Measurements from ENCODE around the gene DLGAP5.

DLGAP5 gene

DNA sequence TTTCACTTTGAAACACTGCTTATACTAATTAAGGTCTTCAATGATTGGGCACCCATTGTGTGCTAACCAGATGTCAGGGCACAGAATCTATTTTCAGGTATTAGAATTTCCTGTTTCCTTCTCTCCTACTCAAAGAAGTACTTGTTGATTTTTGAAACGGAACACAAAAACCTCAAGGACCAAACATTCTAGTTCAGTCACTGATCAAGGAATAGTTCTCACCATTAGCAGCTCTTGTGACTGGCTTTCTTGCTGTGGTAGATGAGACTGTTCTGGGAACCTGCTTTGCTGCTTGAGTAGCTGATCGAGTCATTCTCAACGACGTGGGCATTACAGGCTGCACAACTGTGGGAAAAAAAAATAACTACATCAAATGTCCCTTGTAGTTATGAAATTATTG, 11.0 kb downstream of the DLGAP5 start:
- no peak for DNase-seq

DNA sequence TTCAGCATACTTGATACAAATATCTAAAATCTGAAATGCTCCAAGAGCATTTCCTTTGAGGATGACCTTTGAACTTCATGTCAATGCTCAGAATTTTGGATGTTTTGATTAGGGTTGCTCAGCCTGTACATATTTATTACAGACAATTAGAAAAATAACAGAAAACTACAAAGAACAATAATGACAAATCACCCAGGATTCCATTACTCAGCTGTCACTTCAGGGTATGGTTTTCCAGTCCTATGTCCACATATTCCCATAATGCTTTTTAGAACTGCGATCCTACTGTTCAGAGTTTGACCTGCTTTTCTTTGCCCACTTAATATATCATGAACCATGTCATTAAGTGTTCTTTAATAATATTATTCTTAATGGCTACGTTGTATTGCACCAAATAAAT, 11.4 kb downstream of the DLGAP5 start:
- no peak for DNase-seq

DNA sequence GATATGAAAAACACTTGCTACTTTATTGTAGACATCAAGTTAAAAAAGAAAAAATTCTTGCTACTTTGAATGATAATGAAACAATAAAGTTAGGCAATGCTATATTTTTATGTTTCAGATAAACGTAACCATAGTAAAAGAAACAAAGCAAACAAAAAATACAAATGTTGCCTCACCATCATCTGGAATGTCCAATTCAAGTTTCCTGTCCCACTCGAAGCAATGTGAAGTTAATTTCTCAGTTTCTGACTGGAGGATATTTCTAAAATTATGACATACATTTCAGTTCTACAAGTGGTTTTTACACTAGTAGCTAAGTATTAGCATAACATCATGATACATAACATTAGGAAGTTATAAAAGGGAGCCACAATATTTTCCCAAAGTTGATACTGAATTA, 20.9 kb downstream of the DLGAP5 start:
- DNase-seq = no peak

DNA sequence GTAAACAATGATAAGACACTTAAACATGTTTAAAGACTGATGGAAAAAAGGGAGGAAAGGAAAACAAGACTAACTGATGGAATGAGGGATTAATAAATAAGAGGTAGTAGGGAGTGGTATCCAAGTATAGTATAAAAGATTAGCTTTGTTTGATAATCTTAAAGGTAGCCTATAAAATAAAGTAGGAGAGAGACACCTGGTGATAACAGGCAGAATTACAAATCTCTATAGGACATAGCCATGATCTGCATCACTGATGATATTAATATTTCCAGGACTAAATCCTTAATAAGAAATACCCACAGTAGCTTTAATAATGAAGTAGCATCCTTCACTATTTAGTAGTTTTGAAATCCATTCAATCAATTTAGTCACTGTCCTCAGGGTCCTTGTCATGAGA, 30.4 kb downstream of the DLGAP5 start:
- DNase-seq = no peak

DNA sequence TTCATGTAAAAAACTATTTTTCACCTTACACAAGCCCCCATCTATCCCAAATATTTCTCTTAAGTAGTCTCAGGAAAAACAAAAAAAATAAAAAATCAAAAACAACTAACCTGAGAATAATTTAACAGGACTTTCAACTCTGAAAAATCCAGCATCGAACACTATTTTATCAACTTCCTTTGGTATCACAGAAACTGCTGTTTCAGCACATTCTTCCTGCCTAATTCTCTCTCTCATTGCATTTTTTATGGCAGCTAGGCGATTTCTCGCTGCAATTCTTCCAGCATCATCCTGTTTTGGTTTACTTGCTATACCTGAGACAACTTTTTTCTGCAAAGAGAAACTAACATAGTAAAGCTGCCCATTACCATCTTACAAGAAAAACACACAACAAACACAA, 33.0 kb downstream of the DLGAP5 start:
- DNase-seq = no peak

DNA sequence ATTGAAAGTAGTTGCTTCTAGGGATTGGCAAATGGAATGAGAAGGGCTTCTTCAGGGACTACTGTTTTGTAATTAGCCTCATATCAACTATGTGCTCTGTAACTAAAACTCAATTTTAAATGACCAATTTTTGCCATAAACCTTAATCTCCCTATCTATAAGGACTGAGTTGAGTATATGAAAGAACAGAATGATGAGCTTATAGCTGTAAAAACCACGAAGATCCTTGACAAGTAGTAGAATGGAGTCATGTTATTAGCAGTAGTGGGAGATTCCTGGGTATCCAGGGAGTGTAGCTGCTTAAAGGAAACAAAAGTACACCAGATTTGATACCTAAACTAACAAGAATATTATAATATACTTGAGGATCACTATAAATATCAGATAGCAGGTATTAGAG, 34.3 kb downstream of the DLGAP5 start:
- no peak for DNase-seq

DNA sequence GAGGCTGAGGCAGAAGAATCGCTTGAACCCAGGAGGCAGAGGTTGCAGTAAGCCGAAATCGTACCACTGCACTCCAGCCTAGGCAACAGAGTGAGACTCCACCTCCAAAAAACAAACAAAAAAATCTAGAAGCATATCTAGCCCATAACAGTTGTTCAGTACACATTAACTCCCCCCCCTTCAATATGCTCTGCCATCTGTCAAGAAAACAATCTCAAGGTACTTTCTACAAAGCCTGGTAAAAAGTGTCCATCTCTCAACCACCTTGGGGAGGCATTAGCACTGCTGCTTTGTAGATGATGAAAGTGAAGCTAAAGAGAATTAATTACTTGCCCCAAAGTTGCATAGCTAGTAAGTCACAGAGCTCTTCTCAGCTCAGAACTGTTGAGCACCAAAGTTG, 37.4 kb downstream of the DLGAP5 start:
- DNase-seq = no peak

DNA sequence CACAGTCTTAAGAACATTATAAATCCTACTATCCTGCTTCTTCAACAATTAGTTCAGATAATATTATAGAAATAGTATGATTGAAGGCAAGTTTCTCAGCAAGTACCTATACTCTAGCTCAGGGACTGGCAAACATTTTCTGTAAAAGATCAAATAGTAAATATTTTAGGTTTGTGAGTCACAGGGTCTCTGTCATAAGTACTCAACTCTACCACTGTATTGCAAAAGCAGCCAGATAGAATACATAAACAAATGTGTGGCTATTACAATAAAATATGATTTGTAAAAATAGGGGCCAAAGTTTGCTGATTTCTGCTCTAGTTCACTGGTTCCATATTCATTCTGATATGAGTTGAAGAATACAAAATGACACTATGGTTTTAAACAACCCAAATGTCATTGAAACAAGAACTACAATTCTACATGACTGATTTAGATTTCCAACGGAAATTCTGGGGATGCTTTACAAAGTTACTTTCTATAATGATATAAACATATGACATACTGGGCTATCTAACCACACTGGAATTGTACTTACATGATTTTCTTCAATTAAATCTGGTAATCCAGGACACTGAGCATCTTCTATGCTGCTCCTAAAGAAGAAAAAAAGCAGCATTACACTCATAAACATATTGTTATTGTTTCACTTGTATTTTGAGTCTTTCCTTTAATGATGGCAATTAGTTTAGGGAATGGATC, 39.2 kb downstream of the DLGAP5 start:
- DNase-seq = no peak

DNA sequence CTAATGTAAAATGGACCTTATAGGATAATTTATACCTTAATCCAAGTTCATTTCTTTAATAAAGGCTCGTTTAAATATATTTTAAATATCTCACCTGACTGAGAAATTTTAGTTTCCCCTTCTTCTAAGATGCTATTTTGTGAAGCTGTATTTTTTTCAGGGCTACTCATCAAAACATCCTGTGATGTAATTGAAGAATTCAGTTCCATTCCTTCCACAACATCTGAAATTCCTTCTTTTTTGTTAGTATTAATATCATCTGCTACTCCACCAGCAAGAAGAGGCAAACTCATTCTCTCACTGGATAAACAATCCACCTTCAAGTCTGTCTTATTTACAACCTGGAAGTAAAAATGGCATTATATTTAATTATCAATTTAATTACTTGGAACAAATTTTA, 39.8 kb downstream of the DLGAP5 start:
- DNase-seq = no peak

DNA sequence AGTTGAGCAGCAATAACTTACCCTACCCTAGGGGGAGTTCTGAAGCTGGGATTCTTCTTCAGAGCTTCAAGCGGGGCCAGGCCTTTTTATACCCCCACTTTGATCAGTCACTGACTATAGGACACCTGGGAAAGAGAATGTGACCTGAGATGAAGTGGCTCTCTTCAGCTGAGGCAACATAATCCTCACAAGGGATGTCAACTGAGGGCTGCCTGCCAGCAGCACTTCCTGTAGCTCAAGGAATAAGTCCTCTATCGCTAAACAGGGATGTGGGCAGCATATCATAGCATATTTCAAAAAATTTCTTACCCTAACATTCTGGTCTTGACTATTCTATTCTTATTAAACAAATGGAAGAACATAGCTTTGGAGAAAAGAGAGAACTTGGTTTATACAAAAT, 45.0 kb downstream of the DLGAP5 start:
- DNase-seq = no peak

DNA sequence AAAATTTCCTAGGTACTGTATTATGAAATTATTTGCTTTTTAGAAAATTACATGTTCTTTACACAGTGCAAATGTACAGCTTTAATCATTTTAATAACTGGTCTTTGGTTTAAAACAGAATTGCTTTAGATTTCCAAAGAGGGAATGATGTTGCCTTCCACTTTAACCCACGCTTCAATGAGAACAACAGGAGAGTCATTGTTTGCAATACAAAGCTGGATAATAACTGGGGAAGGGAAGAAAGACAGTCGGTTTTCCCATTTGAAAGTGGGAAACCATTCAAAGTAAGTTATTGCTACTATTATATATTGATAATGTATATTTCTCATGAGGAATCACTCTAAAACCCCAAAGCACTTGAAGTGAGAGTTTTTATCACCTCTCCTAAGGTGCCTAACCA, 48.9 kb downstream of the DLGAP5 start:
- no peak for DNase-seq

DNA sequence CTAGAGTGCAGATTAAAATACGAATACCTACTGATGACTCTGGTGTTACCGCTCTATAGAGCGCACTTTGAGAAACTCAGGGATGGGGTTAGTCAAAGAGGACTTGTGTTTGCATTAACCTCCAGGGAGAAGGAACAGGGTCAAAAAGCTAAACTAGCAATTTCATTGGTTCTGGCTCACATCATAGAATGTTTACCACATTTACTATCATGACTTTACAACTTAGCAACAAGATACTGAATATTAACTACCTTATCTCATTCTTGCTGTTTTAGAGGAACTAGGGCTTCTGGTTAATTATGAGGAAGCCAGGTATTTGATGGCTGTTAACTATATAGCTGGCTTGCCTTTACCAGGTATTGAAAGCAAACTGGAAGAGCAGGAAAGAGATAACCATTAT, 49.6 kb downstream of the DLGAP5 start:
- DNase-seq = no peak

DNA sequence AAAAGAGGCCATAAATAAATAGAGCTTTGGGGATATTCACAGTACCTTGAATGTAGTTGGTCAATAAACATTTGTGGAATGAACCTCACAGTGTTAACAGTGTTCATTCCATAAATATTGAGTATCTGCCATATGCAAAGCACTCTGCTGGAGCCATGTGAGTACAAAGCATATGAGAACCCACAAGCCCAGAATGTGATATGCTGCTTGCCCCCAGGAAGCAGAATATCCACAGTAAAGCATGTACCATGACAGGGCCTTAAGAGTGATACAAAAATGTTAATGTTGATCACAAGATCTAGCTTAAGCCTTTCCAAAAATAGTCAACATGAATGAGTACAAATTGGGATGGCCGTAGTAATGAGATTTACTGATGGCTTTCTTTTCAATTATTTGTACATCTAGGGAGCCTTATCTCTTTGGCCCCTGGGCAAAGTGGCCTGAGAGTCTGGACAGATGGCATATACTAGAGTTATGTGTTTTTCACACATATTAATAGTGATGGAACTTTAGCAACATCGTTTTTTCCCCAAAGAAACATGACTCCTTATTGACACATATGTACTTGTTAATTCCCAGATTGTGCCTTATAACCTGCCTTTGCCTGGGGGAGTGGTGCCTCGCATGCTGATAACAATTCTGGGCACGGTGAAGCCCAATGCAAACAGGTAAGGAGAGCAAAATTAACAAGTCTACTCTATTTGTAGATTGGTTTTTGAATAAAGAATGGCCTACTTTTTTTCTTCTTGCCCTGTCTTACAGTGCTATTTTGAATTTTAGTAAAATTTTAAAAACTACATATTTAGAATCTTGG, 51.5 kb downstream of the DLGAP5 start:
- DNase-seq = no peak

DNA sequence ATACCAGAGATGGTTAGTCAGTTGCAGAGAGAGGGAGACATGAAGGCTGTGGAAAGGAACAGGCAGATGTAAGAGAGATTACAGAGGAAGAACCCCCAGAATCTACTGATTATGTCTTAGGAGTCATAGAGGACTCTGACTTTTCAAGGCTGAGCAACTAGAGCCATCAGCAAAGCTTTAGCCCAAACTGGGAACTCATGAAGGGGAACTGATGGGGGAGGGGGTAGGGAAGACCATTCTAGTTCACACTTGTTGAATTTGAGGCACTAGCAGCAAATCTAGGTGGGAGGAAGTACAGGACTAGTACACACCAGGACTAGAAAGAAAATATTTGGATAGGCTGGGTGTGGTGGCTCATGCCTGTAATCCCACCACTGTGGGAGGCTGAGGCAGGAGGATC, 52.2 kb downstream of the DLGAP5 start:
- no peak for DNase-seq

DNA sequence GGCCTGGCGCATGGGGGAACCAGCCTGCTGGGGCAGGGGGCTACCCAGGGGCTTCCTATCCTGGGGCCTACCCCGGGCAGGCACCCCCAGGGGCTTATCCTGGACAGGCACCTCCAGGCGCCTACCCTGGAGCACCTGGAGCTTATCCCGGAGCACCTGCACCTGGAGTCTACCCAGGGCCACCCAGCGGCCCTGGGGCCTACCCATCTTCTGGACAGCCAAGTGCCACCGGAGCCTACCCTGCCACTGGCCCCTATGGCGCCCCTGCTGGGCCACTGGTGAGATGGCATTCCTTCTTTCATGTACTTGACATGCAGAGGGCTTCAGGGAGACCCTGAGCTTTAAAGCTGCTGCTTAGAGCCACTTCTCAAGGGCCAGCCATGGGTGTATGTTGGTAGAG, 53.3 kb downstream of the DLGAP5 start:
- no peak for DNase-seq

DNA sequence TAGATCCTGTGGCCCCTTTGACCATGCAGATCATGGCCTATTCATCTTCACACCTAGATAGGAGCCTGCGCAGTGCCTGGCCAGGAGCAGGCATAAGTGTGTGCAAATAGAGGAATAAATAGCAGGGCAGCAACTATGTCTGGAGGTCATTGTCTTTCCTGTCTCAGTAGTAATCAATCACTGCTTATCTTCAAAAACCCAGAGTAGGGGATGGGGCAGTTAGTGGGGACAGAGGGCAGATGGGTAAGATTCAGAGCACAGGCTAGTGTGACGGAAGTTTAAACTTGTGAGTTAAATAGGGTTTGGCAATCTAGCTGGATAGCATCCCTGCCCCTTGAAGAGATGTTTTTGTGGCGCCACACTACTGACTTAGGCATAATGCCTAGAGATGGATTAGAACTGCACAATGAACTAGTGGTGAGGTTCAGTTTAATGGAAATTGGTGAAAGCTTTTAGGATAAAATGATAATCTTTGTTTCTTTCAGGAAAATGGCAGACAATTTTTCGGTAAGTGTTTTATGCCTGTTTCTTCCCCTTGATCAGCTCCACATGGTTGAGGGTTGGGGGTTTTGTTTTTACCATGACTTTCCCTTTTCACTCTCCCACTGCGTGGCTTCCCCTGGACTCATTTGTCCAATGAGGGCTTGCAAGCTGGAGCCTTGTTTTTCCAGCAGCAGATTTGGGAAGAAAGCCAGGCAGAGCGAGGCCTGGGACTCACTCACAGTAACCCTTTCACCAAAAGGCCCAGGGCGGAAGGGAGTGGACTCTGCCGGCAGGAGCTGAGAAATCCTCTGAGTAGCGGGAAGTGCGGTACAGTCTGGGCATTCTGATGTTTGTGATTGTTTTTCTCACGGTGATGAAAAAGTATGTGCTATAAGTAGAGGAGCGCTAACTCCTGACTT, 54.2 kb downstream of the DLGAP5 start:
- DNase-seq = no peak

DNA sequence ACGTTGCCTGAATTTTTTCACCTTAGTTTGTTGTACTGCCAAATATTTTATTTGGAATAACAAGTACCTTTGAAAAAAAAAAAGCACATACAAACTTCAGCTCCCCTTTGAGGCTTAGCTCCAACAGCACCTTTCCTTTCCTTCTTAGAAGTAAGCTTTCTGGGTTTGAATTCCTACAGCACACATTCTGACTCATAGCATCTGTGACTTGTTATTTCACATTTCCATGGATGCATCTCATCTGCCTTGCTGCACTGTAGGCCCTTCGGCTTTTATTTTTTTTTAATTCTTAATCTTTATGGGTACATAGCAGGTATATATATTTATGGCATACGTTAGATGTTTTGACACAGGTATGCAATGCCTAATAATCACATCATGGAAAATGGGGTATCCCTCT, 55.1 kb downstream of the DLGAP5 start:
- DNase-seq = no peak

DNA sequence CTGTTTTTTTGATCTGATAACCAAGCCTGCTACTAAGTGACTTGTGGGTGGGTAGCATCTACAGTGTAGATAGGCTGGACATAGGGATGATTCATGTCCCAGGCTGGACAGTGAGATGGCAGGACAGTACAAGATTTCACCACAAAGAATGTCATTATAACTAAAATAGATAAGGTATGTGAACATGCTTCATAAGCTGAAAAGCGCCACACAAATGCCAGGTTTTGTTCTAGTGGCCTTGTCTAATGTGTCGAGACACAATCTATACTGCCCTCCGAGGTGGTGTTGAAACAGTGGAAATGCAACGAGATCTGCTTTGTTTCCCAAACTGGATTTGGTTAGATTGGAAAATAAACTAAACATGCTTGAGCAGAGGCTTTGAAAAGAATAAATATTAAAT, 58.0 kb downstream of the DLGAP5 start:
- no peak for DNase-seq

DNA sequence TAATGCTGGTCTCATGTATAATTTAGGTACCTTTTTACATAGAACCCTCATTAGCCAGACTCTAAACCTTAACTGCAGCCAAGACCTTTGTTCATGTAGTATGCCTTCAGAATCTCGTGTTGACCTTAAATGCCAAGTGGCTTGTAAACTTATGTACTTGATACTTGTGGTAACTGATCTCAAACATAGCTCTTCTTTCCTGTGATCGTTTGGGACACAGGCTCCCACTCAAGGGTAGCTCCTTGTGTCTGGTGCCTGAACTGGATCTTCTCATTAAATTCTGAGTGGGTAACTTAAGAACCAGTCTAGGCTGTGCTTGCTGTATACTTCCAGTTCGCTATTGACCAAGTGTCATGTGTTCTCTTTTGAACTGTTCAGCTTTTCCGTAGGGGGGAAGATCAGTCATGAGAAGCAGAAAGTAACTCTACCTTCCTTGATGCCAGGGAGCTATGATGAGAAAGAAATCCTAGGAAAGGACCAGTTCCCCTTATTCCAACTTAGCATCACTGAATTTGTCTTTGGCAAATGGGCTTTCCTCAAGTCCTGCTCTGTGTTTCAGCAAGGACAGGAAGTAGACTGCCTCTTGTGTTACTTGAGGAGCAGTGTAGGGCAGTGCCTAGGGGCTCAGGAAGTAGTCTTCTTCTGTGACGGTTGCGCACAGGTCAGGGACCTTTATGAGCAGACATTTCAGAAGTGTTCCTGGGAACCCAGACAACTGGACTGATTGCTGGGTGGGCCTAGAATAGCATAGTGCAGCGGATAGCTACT, 59.8 kb downstream of the DLGAP5 start:
- no peak for DNase-seq

DNA sequence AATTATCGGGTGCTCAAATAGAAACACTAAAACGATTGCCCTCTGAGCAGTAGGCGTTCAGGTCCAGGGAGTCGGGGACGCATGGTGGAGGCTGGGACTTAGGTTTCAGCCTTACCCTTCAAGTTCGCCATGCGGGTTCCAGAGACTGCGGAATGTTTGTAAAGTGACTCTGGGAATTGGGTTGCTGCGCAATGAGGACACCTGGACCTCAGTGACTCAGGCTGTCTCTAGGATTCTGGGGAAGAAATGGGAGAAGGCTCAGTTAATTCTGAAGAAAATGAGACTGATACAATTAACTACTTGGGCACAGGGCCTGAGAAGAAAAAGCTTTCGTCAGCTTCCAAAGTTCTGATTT, 61.2 kb downstream of the DLGAP5 start:
- no peak for DNase-seq

DNA sequence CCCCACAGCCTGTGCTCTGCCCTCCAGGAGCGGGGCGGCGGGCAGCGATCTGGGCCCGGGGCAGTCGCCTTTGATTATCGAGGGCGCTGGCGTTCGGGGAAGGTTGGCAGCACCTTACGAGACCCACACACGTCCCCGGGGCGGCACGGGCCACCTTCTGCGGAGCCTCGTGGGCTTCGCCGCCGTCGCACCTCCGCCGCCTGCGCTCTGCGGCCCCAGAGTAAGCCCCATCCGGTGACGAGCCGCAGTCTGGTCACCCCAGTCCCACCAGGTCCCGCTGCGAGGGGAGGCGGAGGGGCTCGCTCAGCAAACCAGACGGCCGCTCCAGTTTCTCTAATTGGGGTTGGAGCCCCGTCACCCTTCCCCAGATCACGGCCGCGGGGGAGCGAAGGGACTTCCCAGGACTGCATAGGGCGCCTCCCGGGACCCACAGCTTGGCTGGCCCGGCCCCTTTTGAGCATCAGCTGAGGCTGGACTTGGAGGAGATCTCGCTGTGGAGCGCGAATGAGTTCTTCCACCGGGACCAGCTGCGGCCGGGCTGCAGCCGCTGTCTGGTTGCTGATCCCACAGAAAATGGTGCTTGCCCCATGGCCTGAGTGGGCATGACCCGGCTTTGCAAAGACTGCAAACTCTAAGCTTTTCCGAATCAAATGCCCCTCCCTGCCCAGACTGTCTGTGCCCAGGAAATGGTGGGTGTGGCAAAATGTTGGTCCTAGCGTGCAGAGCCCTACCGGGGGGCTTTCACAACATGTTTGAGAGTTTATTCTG, 61.8 kb downstream of the DLGAP5 start:
- DNase-seq = peak; percentile 21

DNA sequence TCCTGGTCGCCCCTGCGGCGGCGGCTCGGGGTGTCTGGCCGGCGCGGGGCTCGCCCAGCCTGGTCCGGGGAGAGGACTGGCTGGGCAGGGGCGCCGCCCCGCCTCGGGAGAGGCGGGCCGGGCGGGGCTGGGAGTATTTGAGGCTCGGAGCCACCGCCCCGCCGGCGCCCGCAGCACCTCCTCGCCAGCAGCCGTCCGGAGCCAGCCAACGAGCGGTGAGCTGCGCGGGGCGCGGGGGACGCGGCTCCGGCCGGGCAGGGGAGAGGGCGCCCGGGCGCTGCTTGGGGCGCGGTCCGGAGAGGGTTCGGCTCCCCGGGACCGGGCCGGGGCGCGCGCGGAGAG, 62.3 kb downstream of the DLGAP5 start, which contains the start of gene LGALS3:
Gene LGALS3, plus strand, starts transcription at position 167 of the 342 bp plus-strand sequence. CDS start 8,122 bp downstream, outside the sequence.
- DNase-seq = no peak

Measured in activated CD4-positive, alpha-beta T cell treated with anti-CD3 and anti-CD28 coated beads for 1 hour (primary cell).